MM.1S (cell line): ENCODE measurements around the gene ODC1.

Source experiments
- DNase-seq: peaks from one replicate; pipeline ENCODE4 v3.0.0-alpha.2; 2015
- H2AFZ ChIP-seq: fragments of 300-600 bp; sonication (generic); 2 replicates; pipeline ENCODE4 v1.6.0; 2016; ENCODE audit warnings: antibody characterized with exemption, low read length
- H3F3A ChIP-seq: fragments of 300-600 bp; sonication (generic); 2 replicates; pipeline ENCODE4 v1.6.1; 2016; ENCODE audit warnings: mild to moderate bottlenecking, antibody characterized with exemption, low read length, moderate library complexity, mixed read lengths; ENCODE audit not compliant: insufficient read depth
- H3K27ac ChIP-seq: fragments of 300-600 bp; sonication (generic); 2 replicates; pipeline ENCODE4 v1.5.1; 2016; ENCODE audit warnings: mild to moderate bottlenecking, low read length
- H3K27me3 ChIP-seq: fragments of 300-600 bp; sonication (generic); replicated peaks from 2 replicates; pipeline ENCODE4 v1.6.0; 2016; ENCODE audit warnings: low read length; ENCODE audit not compliant: insufficient read depth
- H3K36me3 ChIP-seq: fragments of 300-600 bp; sonication (generic); replicated peaks from 2 replicates; pipeline ENCODE4 v1.6.1; 2016; ENCODE audit warnings: mild to moderate bottlenecking, low read length, mixed read lengths; ENCODE audit not compliant: insufficient read depth
- H3K4me1 ChIP-seq: fragments of 300-600 bp; sonication (generic); 2 replicates; pipeline ENCODE4 v1.6.1; 2016; ENCODE audit warnings: low read length, mixed read lengths
- H3K4me2 ChIP-seq: fragments of 300-600 bp; sonication (generic); 2 replicates; pipeline ENCODE4 v1.6.0; 2016; ENCODE audit warnings: low read depth, low read length
- H3K4me3 ChIP-seq: fragments of 300-600 bp; sonication (generic); 2 replicates; pipeline ENCODE4 v1.5.1; 2016; ENCODE audit warnings: low read length, mixed read lengths
- H3K79me2 ChIP-seq: fragments of 300-600 bp; sonication (generic); 2 replicates; pipeline ENCODE4 v1.6.1; 2016; ENCODE audit warnings: mixed run types, low read length, mixed read lengths
- H3K9ac ChIP-seq: fragments of 300-600 bp; sonication (generic); 2 replicates; pipeline ENCODE4 v1.6.1; 2016; ENCODE audit warnings: low read length, mixed read lengths
- H3K9me2 ChIP-seq: fragments of 300-600 bp; sonication (generic); replicated peaks from 2 replicates; pipeline ENCODE4 v1.6.1; 2016; ENCODE audit warnings: mild to moderate bottlenecking, low read length, mixed read lengths; ENCODE audit not compliant: insufficient read depth
- H3K9me3 ChIP-seq: fragments of 300-600 bp; sonication (generic); replicated peaks from 2 replicates; pipeline ENCODE4 v1.6.1; 2016; ENCODE audit warnings: mild to moderate bottlenecking, low read length, mixed read lengths; ENCODE audit not compliant: insufficient read depth
- H4K20me1 ChIP-seq: fragments of 300-600 bp; sonication (generic); 2 replicates; pipeline ENCODE4 v1.6.1; 2016; ENCODE audit warnings: mild to moderate bottlenecking, low read length, moderate library complexity, mixed read lengths; ENCODE audit not compliant: insufficient read depth
- CTCF ChIP-seq: fragments of 300-600 bp; sonication (generic); IDR thresholded peaks from 2 replicates; pipeline ENCODE4 v1.5.1; 2016; ENCODE audit warnings: antibody characterized with exemption, low read length, mixed read lengths
- EZH2 ChIP-seq: fragments of 300-600 bp; sonication (generic); optimal IDR thresholded peaks from 2 replicates; pipeline ENCODE3; 2017; ENCODE audit warnings: low read depth, mild to moderate bottlenecking, antibody characterized with exemption, low read length, mixed read lengths
- EZH2phosphoT487 ChIP-seq: fragments of 300-600 bp; sonication (generic); IDR thresholded peaks from 2 replicates; pipeline ENCODE4 v1.6.1; 2018; ENCODE audit warnings: antibody characterized with exemption, low read length

ODC1 gene

GRCh38 chr2:10471046-10471571 is 23.0 kb upstream of the ODC1 start:
- Histone ChIP-seq H4K20me1 (no peaks in the 10 kb centered on the region), H3K36me3 (no peaks in the 10 kb centered on the region), H3K4me2 (no peak overlapping the region), H3K79me2 (no peaks in the 10 kb centered on the region), H3K9ac (no peak overlapping the region), H3F3A (no peaks in the 10 kb centered on the region), H2AFZ (no peak overlapping the region), H3K4me3 (no peak overlapping the region), H3K27me3 (no peaks in the 10 kb centered on the region), H3K4me1 (no peaks in the 10 kb centered on the region), H3K9me3 (no peaks in the 10 kb centered on the region), H3K27ac (no peak overlapping the region), H3K9me2 (no peaks in the 10 kb centered on the region)
- TF ChIP-seq EZH2 (no peak), CTCF (no peak)
- DNase-seq = peak; percentile 28

- no peaks in the 10 kb centered on the region for H3K27me3 ChIP-seq
- no peaks in the 10 kb centered on the region for H4K20me1 ChIP-seq
- H3K4me1 ChIP-seq = no peaks in the 10 kb centered on the region
- no peaks in the 10 kb centered on the region for H3K36me3 ChIP-seq
- H3K79me2 ChIP-seq = no peaks in the 10 kb centered on the region
- no peaks in the 10 kb centered on the region for H3K9me2 ChIP-seq
- no peak overlapping the region for H3K4me3 ChIP-seq
- no peaks in the 10 kb centered on the region for H3K9me3 ChIP-seq
- no peak overlapping the region for H2AFZ ChIP-seq
- H3K27ac ChIP-seq = no peak overlapping the region
- H3K9ac ChIP-seq = no peak overlapping the region
- TF ChIP-seq CTCF (no peak), EZH2phosphoT487 (no peak), EZH2 (no peak)
- H3K4me2 ChIP-seq = no peak overlapping the region
- no peaks in the 10 kb centered on the region for H3F3A ChIP-seq
- DNase-seq = no peak
Observed at GRCh38 chr2:10469955-10470608, 22.0 kb upstream of the ODC1 start.

GRCh38 chr2:10469301-10469700 is 21.2 kb upstream of the ODC1 start:
- no peaks in the 10 kb centered on the region for H3K27me3 ChIP-seq
- no peaks in the 10 kb centered on the region for H3F3A ChIP-seq
- no peaks in the 10 kb centered on the region for H4K20me1 ChIP-seq
- no peak overlapping the region for H2AFZ ChIP-seq
- no peak for DNase-seq
- H3K4me3 ChIP-seq = no peak overlapping the region
- H3K36me3 ChIP-seq = no peaks in the 10 kb centered on the region
- no peaks in the 10 kb centered on the region for H3K9me2 ChIP-seq
- no peak overlapping the region for H3K4me2 ChIP-seq
- H3K4me1 ChIP-seq = no peaks in the 10 kb centered on the region
- H3K9ac ChIP-seq = no peak overlapping the region
- TF ChIP-seq EZH2 (no peak), EZH2phosphoT487 (no peak), CTCF (no peak)
- no peak overlapping the region for H3K27ac ChIP-seq
- no peaks in the 10 kb centered on the region for H3K9me3 ChIP-seq
- no peaks in the 10 kb centered on the region for H3K79me2 ChIP-seq
